HG03064 (cell line): ENCODE measurements around the gene COX8A.

Experiments
- ATAC-seq: cut with Tn5 transposase; IDR thresholded peaks from one replicate; pipeline ENCODE4 v1.9.1; 2021; ENCODE audit warnings: low read depth; ENCODE audit not compliant: unreplicated experiment

COX8A gene

GRCh38 chr11:64001484-64002420 is 27.3 kb downstream of the COX8A start:
- ATAC-seq = no peak

DNA sequence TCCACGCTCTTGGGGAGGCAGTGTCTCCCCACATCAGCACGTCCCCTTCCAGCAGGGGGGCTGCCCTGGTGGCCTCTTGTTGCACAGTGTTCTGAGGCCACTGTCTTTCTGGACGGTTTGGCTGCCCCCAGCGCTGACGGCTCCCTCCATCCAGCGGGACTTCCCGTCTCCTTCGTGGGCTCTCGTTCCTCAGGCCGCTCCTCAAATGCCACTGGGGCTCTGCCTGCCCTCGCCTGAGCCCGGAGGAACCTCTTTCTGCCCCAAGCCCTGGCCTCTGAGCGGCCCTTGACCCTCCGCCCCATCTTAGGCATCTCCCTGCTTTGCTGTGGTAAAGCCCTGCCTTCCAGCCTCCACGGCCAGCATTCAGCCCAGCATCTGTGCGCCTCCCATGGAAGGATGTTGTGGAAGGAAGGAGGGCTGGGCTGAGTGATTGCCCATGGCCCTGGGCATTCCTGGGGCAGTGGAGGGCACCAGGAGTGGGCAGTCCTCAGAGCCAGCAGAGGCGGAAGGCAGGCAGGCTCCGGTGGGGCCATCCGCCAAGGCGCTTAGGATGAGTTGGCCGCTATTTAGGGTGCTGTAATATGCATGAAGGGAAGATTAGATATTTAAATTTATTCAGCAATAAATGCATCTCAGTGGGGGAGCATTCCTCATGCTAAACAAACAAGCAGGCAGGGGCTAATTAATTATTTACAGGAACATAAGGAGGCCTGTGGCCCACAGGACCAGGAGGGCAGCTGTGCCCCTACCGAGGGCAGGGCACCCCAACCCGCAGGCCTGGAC is 29.6 kb downstream of the COX8A start:
- ATAC-seq = no peak

DNA sequence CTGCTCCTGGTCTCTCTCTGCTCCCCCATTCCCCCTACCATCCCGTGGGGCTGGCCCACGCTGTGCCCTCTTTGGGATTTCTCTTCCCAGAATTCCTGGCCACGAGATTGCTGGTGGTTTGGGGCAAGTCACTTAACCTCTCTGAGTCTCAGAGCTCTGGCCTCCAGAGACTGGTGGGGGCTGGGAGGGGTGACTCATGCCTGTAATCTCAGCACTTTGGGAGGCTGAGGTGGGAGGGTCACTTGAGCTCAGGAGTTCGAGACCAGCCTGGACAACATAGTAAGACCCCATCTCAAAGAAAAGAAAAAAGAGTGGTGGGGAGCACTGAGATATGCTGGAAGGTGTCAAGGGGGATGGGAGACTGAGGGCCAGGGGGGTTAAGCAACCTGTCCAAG is 30.2 kb downstream of the COX8A start:
- no peak for ATAC-seq

DNA sequence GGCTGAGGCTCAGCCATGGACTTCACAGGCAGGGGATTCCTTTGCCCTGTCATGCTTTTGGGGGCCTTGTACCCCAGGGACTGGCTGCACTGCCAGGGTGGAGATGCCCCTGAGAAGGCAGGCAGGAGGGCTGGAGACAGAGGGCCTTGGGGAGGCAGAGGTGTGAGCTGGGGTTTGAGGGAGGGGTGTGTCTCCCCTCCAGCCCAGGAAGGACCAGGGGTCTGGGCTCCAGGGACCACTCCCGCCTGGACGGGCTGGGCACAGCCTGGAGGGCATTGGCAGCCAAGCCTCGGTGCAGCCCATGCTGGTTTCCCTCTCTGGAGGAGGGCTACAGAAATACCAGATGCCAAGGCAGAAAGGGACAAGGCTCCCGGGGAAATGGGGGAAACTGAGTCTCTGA is 31.3 kb downstream of the COX8A start:
- ATAC-seq = no peak

DNA sequence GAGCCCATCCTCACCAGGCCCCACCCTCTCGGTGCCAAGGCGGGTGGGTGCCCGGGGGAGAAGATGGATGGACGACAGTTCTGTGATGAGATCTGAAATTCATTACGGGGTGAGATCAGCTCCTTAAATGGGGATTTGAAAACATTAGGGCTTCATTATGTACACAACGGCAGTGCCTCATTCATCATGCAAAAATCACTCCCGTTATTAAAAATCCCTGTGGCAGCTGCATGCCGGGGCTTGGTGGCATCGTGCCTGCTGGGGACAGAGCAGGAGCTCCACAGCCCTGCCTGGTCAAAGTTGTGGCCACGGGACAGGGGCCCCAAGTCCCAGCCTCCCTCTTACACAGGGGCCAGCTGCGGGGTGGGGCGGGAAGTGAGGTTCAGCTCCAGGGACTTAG is 32.0 kb downstream of the COX8A start:
- ATAC-seq = no peak

DNA sequence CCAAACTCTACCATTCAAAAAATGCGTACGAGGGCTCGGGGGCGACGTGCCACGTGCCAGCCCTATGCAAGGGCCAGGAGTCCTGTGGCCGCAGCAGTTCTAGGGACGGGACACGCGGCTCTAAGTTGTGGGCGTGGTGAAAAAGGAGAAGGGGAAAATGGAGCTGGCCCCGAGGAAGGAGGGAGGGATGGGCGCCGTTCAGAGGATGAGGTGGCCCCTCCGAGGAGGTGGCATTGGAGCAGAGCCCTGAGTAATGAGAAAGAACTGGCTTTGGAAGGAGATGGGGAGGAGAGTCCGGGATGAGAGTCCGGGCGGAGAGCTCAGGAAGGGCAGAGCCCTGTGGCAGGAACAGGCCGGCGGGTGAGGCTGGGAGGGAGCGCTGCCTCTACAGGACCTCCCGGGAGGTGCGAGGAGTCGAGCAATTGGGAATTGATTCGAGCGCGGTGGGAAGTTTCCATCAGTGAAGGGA is 32.8 kb downstream of the COX8A start:
- no peak for ATAC-seq

GRCh38 chr11:64007629-64008282 is 33.3 kb downstream of the COX8A start:
- ATAC-seq = no peak

DNA sequence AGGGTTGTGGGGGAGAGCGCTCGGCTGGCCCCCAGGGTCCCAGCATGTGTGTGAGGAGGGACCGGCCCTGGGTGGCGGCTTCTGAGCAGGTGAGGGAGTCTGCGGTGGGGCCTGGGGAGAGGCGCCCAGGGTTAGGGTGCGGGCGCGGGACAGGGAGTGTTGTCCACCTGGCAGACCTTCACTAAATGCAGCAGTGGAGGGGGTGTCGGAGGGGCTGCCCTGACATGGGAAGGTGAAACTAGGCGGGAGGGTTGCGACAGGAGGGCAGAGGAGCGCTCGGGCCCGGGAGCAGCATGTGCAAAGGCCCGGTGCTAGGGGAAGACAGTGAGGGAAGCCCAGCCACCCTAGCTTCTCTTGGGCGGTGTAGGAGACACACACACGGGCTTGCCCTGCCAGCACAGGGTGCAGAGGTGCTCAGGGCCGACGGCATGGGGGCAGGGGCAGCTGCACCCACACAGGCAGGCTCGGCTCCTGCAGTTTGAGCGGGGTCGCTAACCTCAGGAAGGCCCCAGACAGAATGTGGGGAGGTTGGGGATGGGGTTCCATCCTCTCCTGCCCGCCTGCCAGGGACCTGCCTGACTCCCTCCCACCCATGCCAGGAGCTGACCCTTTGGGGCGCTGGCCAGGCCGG is 34.0 kb downstream of the COX8A start:
- ATAC-seq = no peak

GRCh38 chr11:64008914-64009633 is 34.7 kb downstream of the COX8A start:
- no peak for ATAC-seq

DNA sequence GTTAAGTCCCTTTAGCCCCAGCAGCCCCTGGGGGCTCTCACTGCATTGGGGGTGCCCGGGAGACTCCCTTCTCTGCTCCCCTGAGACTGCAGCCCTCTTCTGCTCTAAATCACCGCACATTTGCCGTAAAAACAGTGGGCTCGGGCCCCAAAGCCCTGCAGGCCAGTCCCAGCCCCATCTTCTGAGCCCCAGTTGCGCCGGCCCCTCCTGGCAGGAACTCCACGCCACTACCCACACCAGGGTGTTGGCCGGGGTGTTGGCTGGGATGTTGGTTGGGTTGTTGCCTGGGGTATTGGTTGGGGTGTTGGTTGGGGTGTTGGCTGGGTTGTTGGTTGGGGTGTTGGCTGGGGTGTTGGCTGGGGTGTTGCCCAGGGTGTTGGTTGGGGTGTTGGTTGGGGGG is 35.3 kb downstream of the COX8A start:
- no peak for ATAC-seq

- no peak for ATAC-seq
These were observed 36.4 kb downstream of the COX8A start for GRCh38 chr11:64010783-64011182.

- ATAC-seq = no peak
These were observed 37.0 kb downstream of the COX8A start for GRCh38 chr11:64011371-64011770.

GRCh38 chr11:64013141-64013896 is 38.9 kb downstream of the COX8A start:
- ATAC-seq = no peak

DNA sequence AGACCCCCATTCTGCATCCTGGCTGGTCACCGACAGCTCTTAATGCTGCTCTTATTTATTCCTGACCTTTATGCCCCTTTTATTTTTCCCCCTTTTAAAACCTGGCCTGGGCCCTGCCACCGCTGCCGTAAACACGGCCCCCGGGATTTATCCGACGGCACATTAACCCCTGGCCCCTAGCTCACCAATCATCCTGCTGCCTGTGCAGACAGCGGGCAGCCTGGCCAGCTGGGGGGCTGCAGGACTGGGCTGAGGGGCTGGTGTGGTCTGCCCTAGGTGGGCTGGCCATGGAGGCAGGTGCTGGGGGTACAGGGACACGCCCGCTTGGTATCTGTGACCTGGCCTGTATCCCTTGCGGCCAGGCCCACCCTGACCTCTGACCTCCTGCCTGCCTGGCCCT is 39.9 kb downstream of the COX8A start:
- no peak for ATAC-seq

DNA sequence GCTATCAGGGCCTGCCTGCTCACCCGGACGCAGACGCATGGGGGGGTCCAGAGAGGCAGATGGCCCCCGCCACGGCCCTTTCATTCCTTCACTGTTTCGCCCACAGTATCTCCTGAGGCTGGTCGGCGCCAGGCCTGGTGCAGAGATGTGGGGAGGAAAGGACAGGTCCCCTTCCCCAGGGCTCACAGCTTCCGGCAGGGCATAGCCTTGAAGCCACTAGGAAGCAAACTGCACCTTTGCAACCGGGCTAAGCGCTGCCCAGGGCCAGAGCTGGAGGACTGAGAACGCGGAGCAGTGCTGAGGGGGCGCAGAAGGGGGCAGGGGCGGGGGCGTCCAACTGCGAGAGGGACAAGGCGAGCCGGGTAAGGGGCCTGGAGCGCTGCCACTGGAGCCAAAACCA is 41.1 kb downstream of the COX8A start:
- ATAC-seq = no peak

- no peak for ATAC-seq
These were observed 41.8 kb downstream of the COX8A start for GRCh38 chr11:64015935-64016845.

DNA sequence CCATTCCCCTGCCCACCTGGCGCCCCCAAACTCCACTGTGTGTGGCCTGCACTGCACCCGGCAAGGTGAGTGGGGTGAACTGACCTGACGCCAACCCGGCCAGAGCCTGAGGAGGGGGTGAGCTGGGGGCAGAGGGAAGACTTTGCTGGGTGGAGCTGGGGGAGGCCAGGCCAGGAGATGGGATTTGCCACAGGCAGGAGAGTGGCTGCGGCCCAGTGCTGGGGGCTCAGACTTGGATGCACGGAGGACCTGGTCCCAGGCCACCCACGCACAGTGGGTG is 43.5 kb downstream of the COX8A start:
- no peak for ATAC-seq

DNA sequence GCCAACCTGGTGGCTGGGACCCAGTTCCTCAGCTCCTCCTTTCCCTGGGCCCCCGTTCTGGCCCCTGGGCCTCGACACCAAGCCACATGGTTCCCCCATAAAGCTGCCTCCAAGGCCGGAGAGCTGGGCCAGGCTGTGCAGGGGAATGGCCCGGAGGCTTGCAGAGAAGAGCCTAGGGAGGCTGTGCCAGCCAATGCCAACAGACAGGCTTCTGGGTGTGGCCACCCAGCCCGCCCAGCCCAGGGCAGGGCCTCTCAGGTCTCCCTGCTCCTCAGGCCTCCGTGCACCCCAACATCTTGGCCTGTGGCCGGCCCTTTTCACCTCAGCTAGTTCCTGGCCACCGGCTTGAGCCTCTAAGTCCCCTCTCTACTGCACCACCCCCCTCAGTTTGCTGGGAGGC is 43.9 kb downstream of the COX8A start:
- no peak for ATAC-seq
